Upper lobe of left lung (tissue), 6 donors: Measurements from ENCODE around the gene MAD1L1. TPM values are rescaled to one million over a fixed set of nuclear protein-coding genes. Genes with fewer than 3 reads are reported as not detected.
A peak's percentile ranks its signal among the peaks of the same experiment; 100 is the strongest.

Source experiments
- ATAC-seq, 2 donors: fragments of 200-7000 bp; cut with Tn5 transposase; one replicate each; pipeline ENCODE4 v1.9.1; 2022; ENCODE audit warnings: mild to moderate bottlenecking in 2 of 2, moderate library complexity in 2 of 2; ENCODE audit not compliant: low FRiP score in 2 of 2
- DNase-seq, 2 donors: peaks; one replicate each; pipeline ENCODE4 v3.0.0-alpha.2; 2019 to 2020
- H3K27ac ChIP-seq, 4 donors: fragments of 200-600 bp; sonication (generic); one replicate each; pipeline ENCODE4 v1.5.1; 2016 to 2019
- H3K27me3 ChIP-seq, 4 donors: fragments of 200-600 bp; sonication (generic); one replicate each; pipeline ENCODE4 v1.5.1; 2017 to 2019
- H3K36me3 ChIP-seq, 4 donors: fragments of 200-600 bp; sonication (generic); one replicate each; pipeline ENCODE4 v1.5.1; 2016 to 2019
- H3K4me1 ChIP-seq, 4 donors: fragments of 200-600 bp; sonication (generic); one replicate each; pipeline ENCODE4 v1.5.1; 2018 to 2019
- H3K4me3 ChIP-seq, 4 donors: fragments of 200-600 bp; sonication (generic); one replicate each; pipeline ENCODE4 v1.5.1; 2017 to 2019; ENCODE audit warnings: mild to moderate bottlenecking in 2 of 4, moderate library complexity in 1 of 4
- H3K9me3 ChIP-seq, 4 donors: fragments of 200-600 bp; sonication (generic); one replicate each; pipeline ENCODE4 v1.5.1; 2018 to 2019
- EP300 ChIP-seq, 4 donors: sonication (generic); formaldehyde crosslinking; IDR thresholded peaks; one replicate each; pipeline ENCODE4 v1.5.1; 2017; ENCODE audit warnings: antibody characterized with exemption in 4 of 4, control low read depth in 2 of 4
- POLR2A ChIP-seq, 4 donors: fragments of 450-650 bp; IDR thresholded peaks; one replicate each; pipeline ENCODE4 v1.5.1; 2016 to 2017; ENCODE audit warnings: antibody characterized with exemption in 4 of 4, mild to moderate bottlenecking in 2 of 4
- POLR2AphosphoS5 ChIP-seq, 2 donors: sonication (generic); formaldehyde crosslinking; IDR thresholded peaks; one replicate each; pipeline ENCODE4 v1.5.1; 2017; ENCODE audit warnings: antibody characterized with exemption in 2 of 2
- WGBS, 2 donors: methylation state at CpG; one replicate each; pipeline ENCODE4 v1.1.5; 2017 to 2018; 5-methylcytosine and 5-hydroxymethylcytosine counted together
- total RNA-seq, 6 donors: library from RNA; depleted of rRNA in 4 of 6; stranded (reverse); fragments of >200 nt in 4 of 6; gene quantifications; one replicate each; pipeline versions ENCODE4 v1.1.0 to v1.2.1, GENCODE V29; 2016 to 2021
- TF ChIP-seq, protein P1 (sequence below), 6 experiments: fragments of 450-650 bp in 4 of 6; fragments of 200-600 bp in 2 of 6; sonication (generic) in 2 of 6; IDR thresholded peaks; one replicate each; pipeline ENCODE4 v1.5.1; 2016 to 2019; ENCODE audit warnings: antibody characterized with exemption in 6 of 6
- donor health status: DM: no; HTN: no; CAD: no; lungs with moderate emphysema.
- donor health status: DM: no; HTN: yes; CAD: no; lungs with severe emphysema.

MAD1L1 gene
- total RNA-seq, 6 donors from 2014 or later = 40.6 to 364 (median 65.6) TPM

DNA sequence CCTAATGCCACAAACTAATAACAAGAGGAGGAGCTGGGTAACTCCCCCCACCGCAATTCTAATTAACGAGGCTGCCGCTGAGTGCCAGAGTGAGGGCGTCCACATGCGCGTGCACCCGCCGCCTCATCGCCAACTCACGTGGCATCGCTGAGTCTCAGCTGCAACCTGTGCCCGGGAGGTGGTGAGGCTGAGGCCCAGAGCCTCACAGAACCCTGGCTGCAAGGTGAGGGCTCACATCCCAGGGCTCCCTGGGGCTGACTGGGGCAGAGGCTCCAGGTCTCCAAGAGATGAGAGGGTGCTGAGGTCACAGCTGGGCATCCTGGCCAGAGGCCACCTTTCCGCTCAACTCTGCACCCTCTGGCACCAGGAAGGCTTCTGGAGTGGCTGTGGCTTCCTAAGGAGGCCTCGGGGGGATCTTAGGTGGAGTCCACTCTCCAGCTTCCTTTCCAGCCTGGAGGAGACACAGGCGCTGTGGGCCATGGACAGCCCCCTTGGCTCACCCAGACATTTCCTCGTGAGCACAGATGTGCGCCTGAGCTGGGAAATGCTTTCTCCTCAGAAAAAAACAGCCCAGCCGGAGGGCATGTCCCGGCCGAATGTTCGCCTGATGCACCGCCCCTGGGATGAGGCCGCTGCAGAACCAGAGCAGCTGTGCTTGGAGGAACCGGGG is 242.6 kb downstream of the MAD1L1 start:
- H3K36me3 ChIP-seq = peaks cover 0 to 6% (median 0%) of the 10 kb centered on the region in 4 donors
- peak in 1 of 2 donors; percentile 63 for DNase-seq
- H3K9me3 ChIP-seq = no peaks in the 10 kb centered on the region
- ATAC-seq = peak in 1 of 2 donors; percentile 25
- no peaks in the 10 kb centered on the region for H3K4me1 ChIP-seq
- H3K27me3 ChIP-seq = no peaks in the 10 kb centered on the region
- H3K27ac ChIP-seq = no peak overlapping the region
- no peak for TF ChIP-seq POLR2A (IDR thresholded peaks at IDR 0.05)
- TF ChIP-seq EP300 (IDR thresholded peaks at IDR 0.05) = no peak
- TF ChIP-seq, protein P1, sequence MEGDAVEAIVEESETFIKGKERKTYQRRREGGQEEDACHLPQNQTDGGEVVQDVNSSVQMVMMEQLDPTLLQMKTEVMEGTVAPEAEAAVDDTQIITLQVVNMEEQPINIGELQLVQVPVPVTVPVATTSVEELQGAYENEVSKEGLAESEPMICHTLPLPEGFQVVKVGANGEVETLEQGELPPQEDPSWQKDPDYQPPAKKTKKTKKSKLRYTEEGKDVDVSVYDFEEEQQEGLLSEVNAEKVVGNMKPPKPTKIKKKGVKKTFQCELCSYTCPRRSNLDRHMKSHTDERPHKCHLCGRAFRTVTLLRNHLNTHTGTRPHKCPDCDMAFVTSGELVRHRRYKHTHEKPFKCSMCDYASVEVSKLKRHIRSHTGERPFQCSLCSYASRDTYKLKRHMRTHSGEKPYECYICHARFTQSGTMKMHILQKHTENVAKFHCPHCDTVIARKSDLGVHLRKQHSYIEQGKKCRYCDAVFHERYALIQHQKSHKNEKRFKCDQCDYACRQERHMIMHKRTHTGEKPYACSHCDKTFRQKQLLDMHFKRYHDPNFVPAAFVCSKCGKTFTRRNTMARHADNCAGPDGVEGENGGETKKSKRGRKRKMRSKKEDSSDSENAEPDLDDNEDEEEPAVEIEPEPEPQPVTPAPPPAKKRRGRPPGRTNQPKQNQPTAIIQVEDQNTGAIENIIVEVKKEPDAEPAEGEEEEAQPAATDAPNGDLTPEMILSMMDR (IDR thresholded peaks at IDR 0.05) = no peak
- no peak for TF ChIP-seq POLR2AphosphoS5 (IDR thresholded peaks at IDR 0.05)
- no peak overlapping the region for H3K4me3 ChIP-seq
- WGBS, 2 donors = 90 to 94% methylated on average over 8 to 24 of the region's 24 CpGs

DNA sequence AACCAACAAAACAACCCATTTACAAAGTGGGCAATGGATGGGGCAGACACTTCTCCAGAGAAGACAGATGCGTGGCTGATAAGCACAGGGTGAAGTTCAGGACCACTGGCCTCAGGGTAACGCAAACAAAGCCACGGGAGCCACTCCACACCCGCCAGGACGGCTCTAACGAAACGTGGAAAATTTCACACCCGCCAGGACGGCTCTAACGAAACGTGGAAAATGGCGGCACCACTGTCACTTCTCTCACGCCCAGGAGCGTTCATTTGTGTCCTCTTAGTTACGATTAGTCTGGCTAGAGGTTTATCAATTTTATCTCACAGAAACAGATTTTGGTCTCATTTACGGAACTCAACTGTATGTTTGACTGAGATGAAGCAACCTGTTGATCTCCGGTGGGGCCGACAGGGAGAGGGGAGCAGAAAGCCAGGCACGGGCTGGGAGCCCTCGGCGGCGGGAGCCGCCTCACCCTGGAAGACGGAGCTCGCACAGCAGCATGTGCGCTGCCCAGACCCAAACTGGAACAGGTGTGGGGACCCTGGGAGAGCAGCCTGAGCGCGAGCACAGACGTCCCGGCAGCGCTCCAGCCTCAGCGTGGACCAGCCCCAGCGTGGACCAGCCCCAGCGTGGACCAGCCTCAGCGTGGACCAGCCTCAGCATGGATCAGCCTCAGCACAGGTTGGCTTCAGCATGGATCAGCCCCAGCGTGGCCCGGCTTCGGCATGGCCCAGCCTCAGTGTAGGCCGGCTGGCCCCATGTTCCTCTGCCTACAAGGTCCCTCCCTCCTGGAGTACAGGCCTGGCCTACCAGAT is 243.5 kb downstream of the MAD1L1 start:
- WGBS, 2 donors = 96% methylated on average over 19 to 39 of the region's 39 CpGs
- H3K4me1 ChIP-seq = no peaks in the 10 kb centered on the region
- peak in 1 of 2 donors; percentile 79 for DNase-seq
- H3K4me3 ChIP-seq = no peak overlapping the region
- ATAC-seq = no peak
- H3K36me3 ChIP-seq = peaks cover 0 to 6% (median 0%) of the 10 kb centered on the region in 4 donors
- no peak overlapping the region for H3K27ac ChIP-seq
- no peaks in the 10 kb centered on the region for H3K9me3 ChIP-seq
- no peaks in the 10 kb centered on the region for H3K27me3 ChIP-seq
- TF ChIP-seq POLR2AphosphoS5 (IDR thresholded peaks at IDR 0.05) (no peak), EP300 (IDR thresholded peaks at IDR 0.05) (no peak), POLR2A (IDR thresholded peaks at IDR 0.05) (no peak)
- TF ChIP-seq, protein P1 (IDR thresholded peaks at IDR 0.05) = no peak

DNA sequence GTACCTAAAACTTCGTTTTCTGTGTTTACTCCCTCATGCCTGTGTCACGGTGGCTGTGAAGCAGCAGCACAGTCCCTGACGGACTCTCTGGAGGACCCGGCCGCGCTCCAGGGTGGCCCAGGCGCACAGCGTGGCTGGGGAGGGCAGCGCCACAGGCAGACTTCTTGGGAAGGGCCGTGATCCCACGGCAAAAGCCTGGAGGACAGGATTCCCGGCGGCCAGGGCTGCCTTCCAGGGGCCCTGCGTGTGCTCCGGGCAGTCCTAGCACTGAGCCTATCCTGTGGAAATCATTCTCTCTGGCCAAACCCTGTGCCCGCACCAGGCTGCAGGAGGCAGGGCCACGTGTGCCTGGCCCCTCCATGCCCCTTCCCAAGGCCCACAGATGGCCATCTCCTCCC is 244.2 kb downstream of the MAD1L1 start:
- DNase-seq (peak in 1 of 2 donors; percentile 69), ATAC-seq (peak in 1 of 2 donors; percentile 35)
- Histone ChIP-seq H3K36me3 (peaks cover 0 to 6% (median 0%) of the 10 kb centered on the region in 4 donors), H3K27ac (no peak overlapping the region), H3K4me1 (no peaks in the 10 kb centered on the region), H3K4me3 (no peak overlapping the region), H3K9me3 (no peaks in the 10 kb centered on the region), H3K27me3 (no peaks in the 10 kb centered on the region)
- TF ChIP-seq POLR2AphosphoS5 (IDR thresholded peaks at IDR 0.05) = no peak
- TF ChIP-seq EP300 (IDR thresholded peaks at IDR 0.05) = no peak
- no peak for TF ChIP-seq POLR2A (IDR thresholded peaks at IDR 0.05)
- TF ChIP-seq, protein P1 (IDR thresholded peaks at IDR 0.05) = no peak
- 93 to 98% methylated on average over 3 to 17 of the region's 17 CpGs for whole genome bisulfite sequencing, 2 donors

DNA sequence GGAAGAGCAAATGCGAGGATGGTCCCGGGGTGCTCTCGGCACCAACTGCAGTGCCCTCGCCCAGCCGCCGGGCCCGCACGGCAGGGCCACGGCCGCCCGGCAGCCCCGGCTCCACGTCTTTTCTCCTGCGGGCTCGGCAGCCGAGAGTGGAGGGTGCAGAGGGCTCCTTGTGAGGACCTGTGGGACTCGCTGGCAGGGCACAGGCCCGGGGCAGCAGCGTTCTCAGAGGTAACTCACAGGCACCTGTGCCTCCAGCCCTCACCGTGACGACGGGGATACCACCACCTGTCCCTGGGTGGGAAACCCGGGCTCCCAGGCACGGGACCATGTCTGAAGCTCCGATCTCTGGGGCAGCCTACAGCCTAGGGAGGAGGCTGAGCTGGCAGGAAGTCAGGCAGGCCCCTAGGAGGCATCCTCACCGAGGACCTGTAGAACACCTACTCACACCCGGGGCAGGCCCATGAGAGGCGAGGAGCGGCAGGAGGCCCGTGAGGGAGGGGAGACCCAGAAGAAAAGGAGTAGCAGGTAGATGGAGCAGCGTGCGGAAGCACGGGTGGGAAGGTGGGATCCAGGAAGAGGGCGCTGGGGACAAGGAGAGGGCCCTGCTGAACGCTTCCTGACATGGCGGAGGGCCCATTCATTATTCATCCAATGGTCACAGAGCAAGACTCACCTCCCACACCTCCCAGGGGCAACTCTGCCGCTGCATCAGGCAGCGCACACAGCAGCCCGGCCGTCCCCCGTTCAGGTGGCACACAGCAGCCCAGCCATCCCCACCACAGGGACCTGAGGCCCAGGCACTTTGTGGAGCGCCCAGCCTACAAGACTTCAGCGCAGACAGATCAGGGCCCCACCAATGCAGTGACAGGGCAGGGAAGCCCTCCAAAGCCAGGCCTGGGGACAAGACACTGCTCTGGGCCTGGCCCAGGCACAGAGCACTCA is 244.9 kb downstream of the MAD1L1 start:
- Histone ChIP-seq H3K36me3 (peaks cover 0 to 6% (median 0%) of the 10 kb centered on the region in 4 donors), H3K4me3 (no peak overlapping the region), H3K27ac (no peak overlapping the region), H3K9me3 (no peaks in the 10 kb centered on the region), H3K4me1 (no peaks in the 10 kb centered on the region), H3K27me3 (no peaks in the 10 kb centered on the region)
- TF ChIP-seq, protein P1 (IDR thresholded peaks at IDR 0.05) = no peak
- TF ChIP-seq POLR2AphosphoS5 (IDR thresholded peaks at IDR 0.05) (no peak), POLR2A (IDR thresholded peaks at IDR 0.05) (no peak), EP300 (IDR thresholded peaks at IDR 0.05) (no peak)
- 95 to 97% methylated on average over 25 to 35 of the region's 43 CpGs for WGBS, 2 donors
- ATAC-seq = peak; percentile 19 to 28
- DNase-seq = peak in 1 of 2 donors; percentile 63
